ENCODE data around the gene NPHP4. TPM values are rescaled to one million over a fixed set of nuclear protein-coding genes. Genes with fewer than 3 reads are reported as not detected.

NPHP4 gene
- total RNA-seq, 1 donor from 2014 or later: 21.0 TPM

- Mint-ChIP-seq H3K27me3 (no peaks in the 10 kb centered on the region), H3K36me3 (ENCODE audit: low read depth) (peaks cover 7% of the 10 kb centered on the region), H3K27ac (no peak overlapping the region), H3K9me3 (no peaks in the 10 kb centered on the region), H3K4me1 (no peaks in the 10 kb centered on the region), H3K4me3 (no peak overlapping the region)
- DNase-seq: no peak
- intact Hi-C loops (cut with micrococcal nuclease): no loop called here
Measured at GRCh38 chr1:5947071-5947821, 45.0 kb downstream of the NPHP4 start.

DNA sequence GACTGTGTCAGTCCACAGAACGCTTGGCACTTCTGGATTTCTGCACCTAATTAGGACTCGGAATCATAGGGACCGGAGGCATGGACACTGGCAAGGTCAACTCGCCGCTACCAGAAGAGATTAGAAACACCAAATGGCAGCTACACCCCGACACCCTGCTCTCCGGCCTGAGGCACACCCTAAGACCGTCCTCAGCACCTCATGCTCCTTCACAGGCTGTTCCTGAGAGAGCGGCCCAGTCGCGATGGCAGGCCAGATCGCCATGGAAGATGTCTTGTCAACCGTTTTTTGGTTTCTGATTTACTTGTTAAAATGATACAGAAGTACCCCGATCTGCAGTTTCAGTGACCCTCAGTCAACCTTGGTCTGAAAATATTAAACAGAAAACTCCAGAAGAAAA lies 46.8 kb downstream of the NPHP4 start:
- no peak for DNase-seq
- H3K27ac Mint-ChIP-seq: no peak overlapping the region
- H3K9me3 Mint-ChIP-seq: no peaks in the 10 kb centered on the region
- H3K4me3 Mint-ChIP-seq: no peak overlapping the region
- intact Hi-C loops (cut with micrococcal nuclease): no loop called here
- no peaks in the 10 kb centered on the region for H3K4me1 Mint-ChIP-seq
- no peaks in the 10 kb centered on the region for H3K27me3 Mint-ChIP-seq
- peaks cover 6% of the 10 kb centered on the region for H3K36me3 Mint-ChIP-seq (ENCODE audit: low read depth)

DNA sequence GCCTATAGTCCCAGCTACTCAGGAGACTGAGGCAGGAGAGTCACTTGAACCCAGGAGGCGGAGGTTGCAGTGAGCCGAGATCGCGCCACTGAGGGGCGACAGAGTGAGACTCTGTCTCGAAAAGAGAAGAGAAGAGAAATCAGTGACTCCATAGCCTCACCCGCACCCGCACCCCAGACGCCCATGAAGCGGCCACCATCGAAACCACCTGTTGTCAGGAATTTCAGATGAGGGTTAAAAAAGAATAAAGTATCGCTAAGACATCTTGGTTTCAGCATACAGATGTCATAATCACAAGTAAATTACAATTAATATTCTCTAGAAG lies 47.4 kb downstream of the NPHP4 start:
- no peaks in the 10 kb centered on the region for H3K9me3 Mint-ChIP-seq
- peaks cover 6% of the 10 kb centered on the region for H3K36me3 Mint-ChIP-seq (ENCODE audit: low read depth)
- no peaks in the 10 kb centered on the region for H3K27me3 Mint-ChIP-seq
- intact Hi-C loops (cut with micrococcal nuclease): no loop called here
- no peak overlapping the region for H3K27ac Mint-ChIP-seq
- H3K4me3 Mint-ChIP-seq: no peak overlapping the region
- H3K4me1 Mint-ChIP-seq: no peaks in the 10 kb centered on the region
- DNase-seq: no peak

DNA sequence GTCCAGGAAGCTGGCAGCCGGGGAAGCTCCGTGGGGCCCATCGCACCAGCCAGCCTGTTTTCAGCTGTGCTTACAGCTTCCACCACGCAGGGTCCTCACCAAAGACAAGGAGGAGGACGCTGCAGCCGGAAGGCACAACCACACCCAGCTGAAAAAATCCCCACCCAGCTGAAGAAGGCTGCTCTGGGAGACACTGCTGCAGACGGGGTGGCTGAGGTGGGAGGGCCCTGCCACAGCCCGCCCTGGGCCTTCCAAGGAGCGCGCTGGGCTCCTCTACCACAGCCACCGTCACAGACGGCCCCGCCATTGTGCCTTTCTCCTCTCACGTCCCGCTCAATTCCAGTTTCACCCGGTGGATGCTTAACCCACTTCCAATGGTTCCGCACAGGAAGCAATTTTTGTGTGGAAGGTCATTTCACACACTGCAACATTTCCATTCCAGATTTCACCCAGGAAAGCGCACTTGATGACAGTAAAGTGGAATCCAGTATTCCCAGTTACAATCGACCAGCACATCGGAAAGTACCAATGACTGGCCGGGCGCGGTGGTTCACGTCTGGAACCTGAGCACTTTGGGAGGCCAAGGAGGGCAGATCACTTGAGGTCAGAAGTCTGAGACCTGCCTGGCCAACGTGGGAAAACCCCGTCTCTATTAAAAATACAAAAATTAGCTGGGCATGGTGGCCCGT lies 47.9 kb downstream of the NPHP4 start:
- DNase-seq: no peak
- Mint-ChIP-seq H3K27me3 (no peaks in the 10 kb centered on the region), H3K9me3 (no peaks in the 10 kb centered on the region), H3K36me3 (ENCODE audit: low read depth) (peaks cover 6% of the 10 kb centered on the region), H3K4me1 (no peaks in the 10 kb centered on the region), H3K27ac (no peak overlapping the region), H3K4me3 (no peak overlapping the region)
- intact Hi-C loops (cut with micrococcal nuclease): no loop called here

DNA sequence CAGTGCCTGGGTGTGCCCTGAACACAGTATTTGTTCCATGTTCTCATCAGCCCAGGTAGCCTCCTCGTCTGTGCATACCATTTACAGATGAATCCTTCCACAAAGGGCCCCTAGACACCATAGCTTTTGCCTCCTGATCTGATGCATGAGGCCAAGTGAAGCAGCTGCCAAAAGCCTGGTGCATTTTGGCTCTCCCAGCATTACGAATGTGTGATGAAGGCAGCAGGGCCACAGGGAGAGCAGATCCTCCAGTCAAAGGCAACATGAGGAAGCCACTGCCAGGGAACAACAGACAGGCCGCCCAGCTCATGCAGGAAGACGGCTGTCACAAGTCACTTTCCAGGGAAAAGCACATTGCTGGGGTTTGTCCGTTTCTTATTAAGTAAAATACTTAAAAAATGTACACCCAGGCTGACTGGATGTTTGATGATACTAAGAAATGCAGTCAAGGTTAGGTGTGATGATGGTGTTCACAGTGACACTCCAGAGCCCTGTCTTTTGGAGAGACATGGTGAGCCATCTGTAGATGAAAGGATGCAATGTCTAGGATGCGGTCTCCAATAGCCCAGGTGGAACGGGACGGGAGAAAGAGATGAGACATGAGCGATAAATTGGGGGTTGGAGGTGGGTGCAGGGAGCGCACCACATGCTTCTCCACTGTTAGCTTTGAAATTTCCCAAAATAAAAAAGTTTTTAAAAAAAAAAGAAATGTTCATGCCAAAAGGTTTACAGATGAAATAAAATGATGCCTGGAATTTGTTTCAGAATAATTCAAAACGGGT lies 48.7 kb downstream of the NPHP4 start:
- no peaks in the 10 kb centered on the region for H3K4me1 Mint-ChIP-seq
- H3K27me3 Mint-ChIP-seq: no peaks in the 10 kb centered on the region
- intact Hi-C loops (cut with micrococcal nuclease): no loop called here
- DNase-seq: no peak
- H3K27ac Mint-ChIP-seq: no peak overlapping the region
- peaks cover 6% of the 10 kb centered on the region for H3K36me3 Mint-ChIP-seq (ENCODE audit: low read depth)
- H3K9me3 Mint-ChIP-seq: no peaks in the 10 kb centered on the region
- H3K4me3 Mint-ChIP-seq: no peak overlapping the region

DNA sequence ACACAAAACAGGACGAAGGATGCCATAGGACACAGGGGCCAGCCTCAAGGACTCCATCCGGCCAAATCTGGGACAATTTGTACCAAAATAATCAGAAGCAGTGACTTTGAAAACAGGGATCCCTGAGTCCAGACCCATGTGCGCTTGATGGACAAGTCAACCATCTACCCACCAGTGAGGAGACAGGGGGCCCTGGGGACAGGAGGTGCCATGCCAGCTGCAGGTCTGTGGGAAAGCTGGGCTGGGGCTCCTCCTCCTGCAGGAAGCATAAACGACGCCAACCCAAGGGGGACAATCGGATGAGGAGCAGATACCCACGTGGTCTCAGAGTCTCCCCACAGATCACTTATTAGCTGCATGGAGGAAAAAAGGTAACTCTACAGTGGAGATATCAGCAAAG lies 50.6 kb downstream of the NPHP4 start:
- no peak overlapping the region for H3K4me3 Mint-ChIP-seq
- no peak overlapping the region for H3K27ac Mint-ChIP-seq
- no peak for DNase-seq
- intact Hi-C loops (cut with micrococcal nuclease): no loop called here
- H3K9me3 Mint-ChIP-seq: no peaks in the 10 kb centered on the region
- peaks cover 6% of the 10 kb centered on the region for H3K36me3 Mint-ChIP-seq (ENCODE audit: low read depth)
- H3K4me1 Mint-ChIP-seq: no peaks in the 10 kb centered on the region
- no peaks in the 10 kb centered on the region for H3K27me3 Mint-ChIP-seq

GRCh38 chr1:5940723-5941407 lies 51.4 kb downstream of the NPHP4 start:
- H3K27me3 Mint-ChIP-seq: no peaks in the 10 kb centered on the region

DNA sequence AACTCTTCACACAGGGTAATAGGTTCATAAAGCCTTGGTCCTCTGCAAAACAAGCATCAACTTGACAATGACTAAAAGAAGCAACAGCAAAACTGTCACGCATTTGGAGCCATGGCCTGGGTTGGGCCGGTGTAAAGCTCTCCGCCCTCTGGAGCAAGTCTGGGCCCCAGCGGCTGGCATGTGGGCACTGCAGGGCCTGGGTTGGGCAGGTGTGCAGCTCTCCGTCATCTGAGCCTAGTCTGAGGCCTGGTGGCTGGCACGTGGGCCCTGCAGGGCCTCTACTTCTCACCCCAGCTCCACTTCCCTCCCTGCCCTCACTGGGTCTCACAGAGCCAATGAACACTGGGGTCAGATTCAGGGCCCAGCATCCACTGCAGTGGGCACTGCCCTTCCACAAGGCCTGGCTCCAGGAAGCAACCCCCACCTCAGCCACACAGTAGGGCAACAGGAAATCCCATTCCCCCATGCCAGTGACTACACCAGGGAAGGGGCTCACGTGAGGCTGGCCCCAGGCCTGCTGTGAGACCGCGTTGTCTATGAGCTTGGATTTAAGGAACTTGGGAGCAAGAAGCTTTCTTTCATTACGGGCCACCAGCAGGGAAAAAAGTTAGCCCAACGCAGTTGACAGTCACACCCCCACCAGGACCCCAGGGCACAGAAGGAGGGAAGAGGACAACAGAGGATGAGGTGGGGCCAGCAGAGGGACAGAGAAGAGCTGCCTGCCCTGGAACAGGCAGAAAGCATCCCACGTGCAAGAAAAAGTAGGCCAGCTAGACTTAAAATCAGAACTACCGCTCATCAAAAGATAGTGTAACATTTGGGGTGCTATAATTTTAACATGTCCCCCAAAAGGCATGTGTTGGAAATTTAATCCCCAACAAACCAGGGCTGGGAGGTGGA lies 52.7 kb downstream of the NPHP4 start:
- H3K4me1 Mint-ChIP-seq: no peaks in the 10 kb centered on the region
- H3K9me3 Mint-ChIP-seq: no peaks in the 10 kb centered on the region
- no peak overlapping the region for H3K4me3 Mint-ChIP-seq
- no peaks in the 10 kb centered on the region for H3K36me3 Mint-ChIP-seq (ENCODE audit: low read depth)
- H3K27ac Mint-ChIP-seq: no peak overlapping the region
- DNase-seq: no peak
- intact Hi-C loops (cut with micrococcal nuclease): no loop called here
- H3K27me3 Mint-ChIP-seq: no peaks in the 10 kb centered on the region

More at GRCh38 chr1:5940723-5941407, 51.4 kb downstream of the NPHP4 start:
- DNase-seq: no peak
- Mint-ChIP-seq H3K36me3 (ENCODE audit: low read depth) (peaks cover 4% of the 10 kb centered on the region), H3K4me1 (no peaks in the 10 kb centered on the region), H3K9me3 (no peaks in the 10 kb centered on the region), H3K27ac (no peak overlapping the region), H3K4me3 (no peak overlapping the region)
- intact Hi-C loops (cut with micrococcal nuclease): no loop called here

GRCh38 chr1:5938101-5938646 lies 54.1 kb downstream of the NPHP4 start:
- no peaks in the 10 kb centered on the region for H3K4me1 Mint-ChIP-seq
- intact Hi-C loops (cut with micrococcal nuclease): no loop called here
- no peak for DNase-seq
- H3K9me3 Mint-ChIP-seq: no peaks in the 10 kb centered on the region
- no peak overlapping the region for H3K4me3 Mint-ChIP-seq
- no peaks in the 10 kb centered on the region for H3K27me3 Mint-ChIP-seq
- no peaks in the 10 kb centered on the region for H3K36me3 Mint-ChIP-seq (ENCODE audit: low read depth)
- H3K27ac Mint-ChIP-seq: no peak overlapping the region

DNA sequence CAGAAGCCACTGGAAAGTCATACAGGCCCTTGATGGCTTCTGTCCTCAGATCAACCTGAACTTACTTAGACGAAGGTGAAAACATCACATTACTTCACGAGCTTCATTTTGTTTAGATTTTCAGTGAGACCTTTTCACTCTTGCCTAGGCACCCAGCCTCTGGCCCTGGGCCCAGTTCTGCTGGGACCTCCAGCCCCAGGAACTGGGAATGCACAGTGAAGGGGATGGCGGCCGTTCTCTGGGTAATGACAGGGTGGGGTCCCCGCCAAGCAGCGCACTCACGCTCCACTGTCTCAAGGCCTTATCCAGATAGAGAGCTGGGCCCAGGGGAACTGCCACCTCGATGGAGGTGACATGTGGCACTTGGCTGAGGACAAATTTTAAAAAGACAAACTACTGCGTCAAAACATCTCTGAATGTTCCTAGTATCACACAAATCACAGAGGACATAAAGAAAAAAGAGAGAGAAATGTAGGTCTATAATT lies 54.8 kb downstream of the NPHP4 start:
- no peak overlapping the region for H3K27ac Mint-ChIP-seq

GRCh38 chr1:5936621-5937372 lies 55.4 kb downstream of the NPHP4 start:
- Mint-ChIP-seq H3K9me3 (no peaks in the 10 kb centered on the region), H3K4me1 (no peaks in the 10 kb centered on the region), H3K27me3 (no peaks in the 10 kb centered on the region), H3K36me3 (ENCODE audit: low read depth) (peaks cover 5% of the 10 kb centered on the region), H3K4me3 (no peak overlapping the region), H3K27ac (no peak overlapping the region)
- no peak for DNase-seq
- intact Hi-C loops (cut with micrococcal nuclease): no loop called here

More for the DNA sequence above, 54.8 kb downstream of the NPHP4 start:
- Mint-ChIP-seq H3K4me1 (no peaks in the 10 kb centered on the region), H3K27me3 (no peaks in the 10 kb centered on the region), H3K9me3 (no peaks in the 10 kb centered on the region), H3K4me3 (no peak overlapping the region), H3K36me3 (ENCODE audit: low read depth) (peaks cover 4% of the 10 kb centered on the region)
- intact Hi-C loops (cut with micrococcal nuclease): no loop called here
- no peak for DNase-seq

DNA sequence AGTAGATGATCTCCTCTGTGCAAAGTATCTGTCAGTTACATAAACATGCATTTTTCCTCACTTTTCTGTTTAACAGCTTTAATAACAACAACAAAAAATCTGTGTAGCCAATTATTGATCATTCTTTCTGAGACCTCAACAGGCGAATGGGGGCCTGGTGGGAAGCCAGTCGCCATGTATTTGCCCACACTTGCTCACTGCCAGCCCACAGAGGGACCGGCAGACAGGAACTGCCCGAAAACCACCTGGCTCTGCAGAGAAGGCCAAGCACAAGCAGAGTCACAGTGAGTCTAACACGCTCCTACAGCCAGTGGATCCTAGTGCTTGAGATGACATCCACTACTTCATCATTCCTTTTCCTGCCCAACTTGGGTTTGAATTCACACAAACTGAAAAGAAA lies 56.1 kb downstream of the NPHP4 start:
- Mint-ChIP-seq H3K4me3 (no peak overlapping the region), H3K27me3 (no peaks in the 10 kb centered on the region), H3K4me1 (no peaks in the 10 kb centered on the region), H3K36me3 (ENCODE audit: low read depth) (peaks cover 5% of the 10 kb centered on the region), H3K27ac (no peak overlapping the region), H3K9me3 (no peaks in the 10 kb centered on the region)
- intact Hi-C loops (cut with micrococcal nuclease): no loop called here
- DNase-seq: no peak
